A549 treated with CORT108297 at 1 μM for 4 hours (cell line): ENCODE data around the gene GOLGA8N. TPM values are rescaled to one million over a fixed set of nuclear protein-coding genes. Genes with fewer than 3 reads are reported as not detected.

Experiments
- total RNA-seq: library from RNA; stranded (reverse); fragments of 200-300 nt; extraction: Qiagen RNA extraction; gene quantifications from 5 replicates; pipeline ENCODE4 v1.2.3, GENCODE V29; 2022

Gene GOLGA8N
- 1.2 to 1.8 TPM (median 1.3 TPM) in 5 replicates for total RNA-seq

DNA sequence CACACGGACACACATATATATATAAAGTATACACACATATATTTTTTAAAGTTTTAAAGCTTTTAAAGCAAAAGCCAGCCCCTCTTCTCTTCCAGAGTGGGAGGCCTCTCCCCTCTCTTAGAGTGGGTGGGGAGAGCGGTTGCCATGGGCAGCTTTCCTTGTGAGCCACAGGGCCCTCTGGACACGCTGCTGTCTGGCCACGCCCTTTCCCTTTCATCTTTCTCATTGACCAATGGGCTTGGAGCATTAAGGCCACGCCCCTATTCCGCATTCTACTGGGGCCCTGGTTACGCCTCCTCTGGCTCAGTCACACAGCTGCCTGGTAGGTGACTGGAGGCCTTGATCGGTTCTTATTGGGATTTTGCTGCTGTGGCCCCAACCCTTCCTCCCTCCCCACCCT is at the start of gene GOLGA8N:
Gene GOLGA8N, plus strand, starts transcription at position 306 of the 400 bp plus-strand sequence.

DNA sequence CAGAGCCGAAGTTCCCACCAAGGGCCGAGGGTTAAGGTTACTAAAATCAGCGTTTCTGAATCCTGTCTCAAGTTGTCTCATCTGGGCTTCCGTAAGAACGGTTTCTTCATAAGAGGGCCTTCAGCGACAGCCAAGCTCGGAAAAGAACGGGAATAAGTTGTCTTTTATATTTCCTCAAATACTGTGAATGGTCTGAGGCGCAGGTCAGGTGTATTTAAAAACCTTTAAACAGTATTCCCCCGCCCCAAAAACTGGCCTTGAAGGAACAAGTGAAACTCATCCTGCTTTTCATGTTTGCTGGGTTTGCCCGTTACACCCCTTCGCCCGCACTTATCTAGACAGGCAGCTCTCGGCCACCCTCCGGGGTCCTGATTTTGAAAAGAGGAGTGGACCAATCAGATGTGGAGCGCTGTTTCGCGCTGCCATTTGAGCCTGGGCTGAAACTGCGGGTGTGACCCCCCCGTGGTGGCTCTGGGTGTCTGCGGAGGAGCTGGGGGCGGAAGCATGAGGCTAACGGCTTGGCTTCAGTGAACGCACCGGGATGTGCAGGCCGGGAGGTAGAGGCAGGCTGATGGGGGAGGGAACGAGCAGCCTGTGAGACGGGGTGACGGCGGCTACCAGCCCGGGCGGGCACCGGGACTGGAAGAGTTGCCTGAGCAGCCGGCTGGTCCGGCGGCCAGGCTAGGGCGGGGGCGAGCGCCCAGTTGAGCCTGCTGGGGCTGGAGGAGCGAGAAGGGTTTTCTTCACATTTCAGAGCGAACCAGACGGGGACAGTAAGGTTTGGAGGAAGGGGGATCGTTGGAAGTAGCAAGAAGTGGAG is 22.0 kb downstream of the GOLGA8N start, which contains the start of gene ARHGAP11A:
Gene ARHGAP11A, plus strand, starts transcription at position 454 of the 820 bp plus-strand sequence. CDS start 708 bp downstream, outside the sequence.

DNA sequence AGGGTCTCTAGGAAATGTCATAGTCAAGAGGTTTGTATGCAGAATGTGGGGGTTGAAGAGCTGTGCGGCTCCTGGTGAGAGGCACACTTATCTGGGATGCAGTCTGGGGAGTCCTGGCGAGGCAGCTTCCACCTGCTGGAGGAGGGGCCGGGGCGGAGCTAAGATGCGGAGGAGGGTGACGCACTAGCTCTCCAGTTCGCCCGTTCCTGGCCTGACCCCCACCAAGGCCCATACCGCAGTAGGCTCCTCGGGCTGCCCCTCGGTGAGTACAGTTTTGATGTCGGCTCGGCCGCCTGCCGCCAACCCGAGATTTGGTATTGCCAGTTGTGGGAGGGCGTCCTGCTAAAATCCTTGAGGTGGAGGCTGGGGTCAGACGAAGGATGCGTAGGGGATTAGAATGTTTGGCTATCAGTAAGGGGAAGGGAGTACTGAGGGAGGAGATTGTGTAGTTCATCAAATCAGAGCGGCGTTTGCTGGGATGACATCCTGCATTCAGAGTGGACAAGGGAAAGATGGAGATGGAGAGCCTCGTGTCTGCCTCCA is 48.3 kb downstream of the GOLGA8N start, which contains the start of gene SCG5:
Gene SCG5, plus strand, starts transcription at position 194 of the 543 bp plus-strand sequence. CDS start 1,883 bp downstream, outside the sequence.

Other genes starting within 250 kb of the GOLGA8N start
- 0.30 to 0.89 TPM (median 0.69 TPM) in 5 replicates for gene GOLGA8K, start 190.2 kb upstream of the GOLGA8N start, total RNA-seq
- 0.27 to 0.52 TPM (median 0.40 TPM) in 5 replicates for gene GOLGA8O, start 137.8 kb upstream of the GOLGA8N start, total RNA-seq
- 46.2 to 85.1 TPM (median 66.9 TPM) in 5 replicates for gene ARHGAP11A, start 22.0 kb downstream of the GOLGA8N start, total RNA-seq
- 2.1 to 2.8 TPM (median 2.2 TPM) in 5 replicates for gene SCG5, start 48.3 kb downstream of the GOLGA8N start, total RNA-seq
- gene GREM1, start 124.5 kb downstream of the GOLGA8N start, total RNA-seq: 7.8 to 15.8 TPM (median 8.0 TPM) in 5 replicates